NB4 (cell line): ENCODE results near the gene SIX3.
A peak's percentile ranks its signal among the peaks of the same experiment; 100 is the strongest.

Experiments
- DNase-seq: peaks from one replicate; pipeline ENCODE4 v3.0.0; 2010; ENCODE audit warnings: low read depth
- H3K4me3 ChIP-seq: one replicate; pipeline ENCODE4 v1.5.1; 2011; ENCODE audit warnings: mild to moderate bottlenecking, low read depth, low read length, moderate library complexity
- MAX ChIP-seq: IDR thresholded peaks from 2 replicates; pipeline ENCODE4 v1.6.1; 2011; ENCODE audit warnings: low read depth, low read length
- MYC ChIP-seq: IDR thresholded peaks from 2 replicates; pipeline ENCODE4 v1.6.1; 2011; ENCODE audit warnings: low read depth, low read length
- POLR2A ChIP-seq: IDR thresholded peaks from 2 replicates; pipeline ENCODE4 v1.6.1; 2011; ENCODE audit warnings: mild to moderate bottlenecking; ENCODE audit not compliant: insufficient read length; ENCODE audit errors: extremely low read depth
- TF ChIP-seq, protein P1 (sequence below): IDR thresholded peaks from one replicate; pipeline ENCODE4 v1.5.1; 2012; ENCODE audit warnings: low read depth, low read length

Gene SIX3

DNA sequence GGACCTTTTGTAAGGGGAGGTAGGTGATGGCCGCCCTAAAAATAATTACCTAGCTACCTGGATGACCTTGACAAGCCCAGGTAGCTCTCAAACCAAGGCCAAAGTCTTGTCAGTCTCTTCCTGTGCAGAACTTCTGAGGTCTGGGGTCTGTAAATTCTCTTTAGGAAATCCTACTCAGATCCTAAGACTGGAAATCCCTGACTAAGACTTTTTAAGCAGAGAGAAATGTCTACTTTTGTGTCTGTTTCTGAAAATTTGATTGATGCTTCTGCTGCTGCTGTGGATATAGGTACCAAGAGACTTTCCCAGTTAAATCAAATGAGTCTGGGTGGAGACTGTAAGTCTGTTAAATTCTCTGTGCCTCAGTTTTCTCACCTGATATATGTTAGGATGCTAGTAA lies 36.9 kb upstream of the SIX3 start:
- TF ChIP-seq MAX: no peak
- no peak for TF ChIP-seq POLR2A
- TF ChIP-seq, protein P1, sequence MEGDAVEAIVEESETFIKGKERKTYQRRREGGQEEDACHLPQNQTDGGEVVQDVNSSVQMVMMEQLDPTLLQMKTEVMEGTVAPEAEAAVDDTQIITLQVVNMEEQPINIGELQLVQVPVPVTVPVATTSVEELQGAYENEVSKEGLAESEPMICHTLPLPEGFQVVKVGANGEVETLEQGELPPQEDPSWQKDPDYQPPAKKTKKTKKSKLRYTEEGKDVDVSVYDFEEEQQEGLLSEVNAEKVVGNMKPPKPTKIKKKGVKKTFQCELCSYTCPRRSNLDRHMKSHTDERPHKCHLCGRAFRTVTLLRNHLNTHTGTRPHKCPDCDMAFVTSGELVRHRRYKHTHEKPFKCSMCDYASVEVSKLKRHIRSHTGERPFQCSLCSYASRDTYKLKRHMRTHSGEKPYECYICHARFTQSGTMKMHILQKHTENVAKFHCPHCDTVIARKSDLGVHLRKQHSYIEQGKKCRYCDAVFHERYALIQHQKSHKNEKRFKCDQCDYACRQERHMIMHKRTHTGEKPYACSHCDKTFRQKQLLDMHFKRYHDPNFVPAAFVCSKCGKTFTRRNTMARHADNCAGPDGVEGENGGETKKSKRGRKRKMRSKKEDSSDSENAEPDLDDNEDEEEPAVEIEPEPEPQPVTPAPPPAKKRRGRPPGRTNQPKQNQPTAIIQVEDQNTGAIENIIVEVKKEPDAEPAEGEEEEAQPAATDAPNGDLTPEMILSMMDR: no peak
- no peak for TF ChIP-seq MYC
- no peak overlapping the region for H3K4me3 ChIP-seq
- no peak for DNase-seq

DNA sequence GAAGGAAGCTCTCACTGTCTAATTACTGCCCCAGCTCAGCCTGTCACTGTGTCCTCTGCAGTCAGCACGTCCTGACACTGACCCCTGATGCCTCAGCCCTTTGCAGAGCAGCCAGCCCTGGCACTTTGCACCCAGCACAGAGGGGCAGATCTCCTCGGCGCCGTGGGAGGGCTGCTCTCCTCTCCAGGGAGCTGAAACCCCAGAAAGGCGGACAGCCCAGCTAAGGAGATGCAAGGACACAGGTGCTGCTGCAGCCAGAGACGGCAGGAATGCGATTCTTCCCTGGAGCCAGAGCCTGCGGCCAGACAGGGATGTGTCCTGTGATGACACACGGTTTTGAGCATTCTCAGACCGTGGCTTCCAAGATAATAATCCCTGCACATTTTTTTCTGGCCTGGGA lies 34.5 kb upstream of the SIX3 start:
- TF ChIP-seq, protein P1: no peak
- TF ChIP-seq MYC: no peak
- DNase-seq: no peak
- H3K4me3 ChIP-seq: no peak overlapping the region

- DNase-seq: no peak
- TF ChIP-seq MAX (no peak), POLR2A (no peak), MYC (no peak)
- TF ChIP-seq, protein P1: no peak
- no peak overlapping the region for H3K4me3 ChIP-seq
Measured at GRCh38 chr2:44909831-44910230, 31.7 kb upstream of the SIX3 start.

DNA sequence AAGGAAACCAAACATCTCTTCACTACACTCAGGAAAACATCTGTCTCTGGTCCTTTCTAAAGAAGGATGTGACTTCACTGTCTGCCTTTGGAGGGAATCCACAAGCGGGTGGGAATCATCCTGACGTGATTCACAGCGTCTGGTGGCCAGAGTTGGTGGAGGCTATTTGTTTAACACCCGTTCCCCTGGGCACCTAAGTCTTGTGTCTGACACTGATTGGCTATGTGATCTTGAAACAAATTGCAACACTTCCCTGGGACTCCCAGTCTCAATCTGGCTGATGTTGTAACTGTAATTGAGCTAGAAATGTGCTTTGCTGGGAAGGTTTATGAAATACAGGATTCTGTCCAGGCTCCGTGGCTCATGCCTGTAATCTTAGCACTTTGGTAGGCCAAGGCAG lies 28.8 kb upstream of the SIX3 start:
- peak; percentile 71 for DNase-seq
- H3K4me3 ChIP-seq: no peak overlapping the region
- TF ChIP-seq MYC: no peak
- TF ChIP-seq MAX: no peak
- TF ChIP-seq, protein P1: no peak
- TF ChIP-seq POLR2A: no peak

DNA sequence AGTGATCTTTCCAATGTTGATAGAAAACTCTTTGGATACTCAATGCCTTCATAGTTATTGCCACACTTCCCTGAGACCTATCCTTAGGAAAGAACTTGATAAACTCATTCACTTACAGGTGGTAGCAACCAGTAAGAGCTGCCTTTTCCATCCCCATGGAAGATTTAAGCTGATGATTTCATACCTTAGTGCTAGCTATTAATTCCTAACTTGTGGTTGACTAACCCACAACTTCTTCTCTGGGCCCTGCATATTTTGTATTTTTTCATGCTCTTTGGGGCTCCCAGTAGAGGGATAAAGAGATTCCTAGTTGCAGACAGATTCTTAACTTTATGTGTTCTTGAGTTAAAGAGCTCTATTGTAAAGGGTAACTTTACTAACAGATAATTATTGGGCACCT lies 25.2 kb upstream of the SIX3 start:
- TF ChIP-seq MAX: no peak
- TF ChIP-seq, protein P1: no peak
- no peak for TF ChIP-seq POLR2A
- no peak for TF ChIP-seq MYC
- no peak for DNase-seq
- no peak overlapping the region for H3K4me3 ChIP-seq

DNA sequence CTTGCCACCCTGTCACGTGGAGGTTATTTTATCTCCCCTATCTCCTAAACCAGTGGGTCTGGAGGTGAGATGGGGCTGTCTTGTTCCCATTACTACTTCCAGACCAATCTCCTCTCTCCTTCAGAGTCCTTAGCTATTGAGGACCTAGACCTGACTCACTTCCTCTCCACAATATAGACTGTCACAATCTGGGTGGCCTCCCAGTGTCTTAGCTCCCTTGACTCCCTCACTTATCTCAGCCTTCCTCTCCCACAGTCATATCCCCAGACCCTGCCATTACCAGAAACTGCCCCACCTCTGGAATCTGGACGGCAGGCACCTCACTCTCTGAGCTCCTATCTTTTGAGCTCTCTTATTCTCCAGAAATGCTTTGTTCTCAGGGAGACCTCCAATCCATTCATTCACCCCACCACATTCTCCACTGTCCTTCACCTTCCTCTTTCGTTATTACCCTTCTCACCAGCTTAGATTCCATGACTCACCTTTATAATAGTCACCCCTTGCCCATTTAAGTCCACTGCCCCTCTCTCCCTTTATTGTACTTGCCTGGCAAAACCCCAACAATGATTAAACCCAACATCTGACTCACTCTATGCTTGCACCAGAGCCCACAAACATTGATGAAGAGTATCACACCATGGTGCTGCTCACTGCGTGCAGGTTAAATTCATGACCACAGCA lies 23.3 kb upstream of the SIX3 start:
- H3K4me3 ChIP-seq: no peak overlapping the region
- TF ChIP-seq, protein P1: no peak
- TF ChIP-seq POLR2A: no peak
- TF ChIP-seq MAX: no peak
- no peak for TF ChIP-seq MYC
- peak; percentile 74 for DNase-seq
